Esophagus muscularis mucosa (tissue), 4 donors: ENCODE measurements around the gene SMYD4. TPM values are rescaled to one million over a fixed set of nuclear protein-coding genes. Genes with fewer than 3 reads are reported as not detected.

ENCODE experiments used
- DNase-seq: peaks from one replicate; pipeline ENCODE4 v3.0.0-alpha.2; 2017; ENCODE audit errors: extremely low spot score
- H3K27ac ChIP-seq, 4 donors: fragments of 200-600 bp; sonication (generic); replicated peaks in 1 of 4; 1 replicate in 3 of 4; 2 replicates in 1 of 4; pipeline ENCODE4 v1.5.1; 2016 to 2019; ENCODE audit warnings: mild to moderate bottlenecking in 1 of 4
- H3K27me3 ChIP-seq, 4 donors: fragments of 200-600 bp; sonication (generic); one replicate each; pipeline versions ENCODE4 v1.5.1 to v1.6.0; 2016 to 2019
- H3K36me3 ChIP-seq, 4 donors: fragments of 200-600 bp; sonication (generic); one replicate each; pipeline ENCODE4 v1.5.1; 2016 to 2019
- H3K4me1 ChIP-seq, 4 donors: fragments of 200-600 bp; sonication (generic); one replicate each; pipeline ENCODE4 v1.5.1; 2016 to 2019
- H3K4me3 ChIP-seq, 4 donors: fragments of 200-600 bp; sonication (generic); 1 replicate in 2 of 4; 2 replicates in 2 of 4; pipeline ENCODE4 v1.5.1; 2016 to 2019; ENCODE audit warnings: mild to moderate bottlenecking in 4 of 4, moderate library complexity in 1 of 4
- H3K9me3 ChIP-seq, 4 donors: fragments of 200-600 bp; sonication (generic); 1 replicate in 3 of 4; 2 replicates in 1 of 4; pipeline ENCODE4 v1.5.1; 2016 to 2019
- CTCF ChIP-seq, 3 experiments: fragments of 200-600 bp in 2 of 3; fragments of 450-650 bp in 1 of 3; sonication (generic) in 2 of 3; IDR thresholded peaks; one replicate each; pipeline ENCODE4 v1.5.1; 2017 to 2019; ENCODE audit warnings: antibody characterized with exemption in 3 of 3, mild to moderate bottlenecking in 2 of 3, moderate library complexity in 1 of 3
- EP300 ChIP-seq: sonication (generic); formaldehyde crosslinking; IDR thresholded peaks from one replicate; pipeline ENCODE4 v1.6.1; 2017; ENCODE audit warnings: antibody characterized with exemption
- POLR2A ChIP-seq: fragments of 450-650 bp; IDR thresholded peaks from one replicate; pipeline ENCODE4 v1.6.1; 2017; ENCODE audit warnings: antibody characterized with exemption, moderate library complexity, mild to moderate bottlenecking, low read depth
- POLR2AphosphoS5 ChIP-seq, 2 donors: sonication (generic); formaldehyde crosslinking; IDR thresholded peaks; one replicate each; pipeline ENCODE4 v1.6.1; 2017; ENCODE audit warnings: antibody characterized with exemption in 2 of 2
- WGBS: methylation state at CpG from one replicate; pipeline ENCODE4 v1.1.5; 2018; 5-methylcytosine and 5-hydroxymethylcytosine counted together
- intact Hi-C: fragments of 100-400 bp; cut with DNase I; formaldehyde crosslinking; loops from one replicate; pipeline ENCODE4 v1.15.1; 2023
- total RNA-seq, 4 donors: library from RNA; depleted of rRNA; stranded (reverse); fragments of >200 nt; gene quantifications; one replicate each; pipeline versions ENCODE4 v1.1.0 to v1.2.1, GENCODE V29; 2016

Gene SMYD4
- 10 to 100 TPM; 10.3 to 14.8 (median 11.9) TPM for total RNA-seq

GRCh38 chr17:1829592-1830257, at the start of gene SMYD4, which contains the start of gene RPA1:
TSS of gene SMYD4 (minus strand) at chr17:1829902. CDS start at chr17:1827994, 1,908 bp downstream.
TSS of gene RPA1 (plus strand) at chr17:1830005. CDS start at chr17:1830094, 89 bp downstream.
- 0% methylated on average over 18 of the region's 83 CpGs for WGBS
- Histone ChIP-seq H3K4me1 (peaks cover 8 to 52% (median 39%) of the 10 kb centered on the region in 4 donors), H3K9me3 (no peaks in the 10 kb centered on the region), H3K27ac (peak within 1 kb of the TSS; percentile 91 to 93 (median 92)), H3K27me3 (no peaks in the 10 kb centered on the region), H3K36me3 (peaks cover 3 to 35% (median 16%) of the 10 kb centered on the region in 4 donors), H3K4me3 (peak within 1 kb of the TSS; percentile 84 to 95 (median 94))
- intact Hi-C loops, result no loop called here
- TF ChIP-seq POLR2AphosphoS5 (IDR thresholded peaks at IDR 0.05), result peak; percentile 78 to 83
- TF ChIP-seq EP300, result no peak
- peak; percentile 56 for TF ChIP-seq POLR2A
- TF ChIP-seq CTCF (IDR thresholded peaks at IDR 0.05), result peak in 1 of 3 experiments; percentile 37
- DNase-seq, result peak; percentile 96

DNA sequence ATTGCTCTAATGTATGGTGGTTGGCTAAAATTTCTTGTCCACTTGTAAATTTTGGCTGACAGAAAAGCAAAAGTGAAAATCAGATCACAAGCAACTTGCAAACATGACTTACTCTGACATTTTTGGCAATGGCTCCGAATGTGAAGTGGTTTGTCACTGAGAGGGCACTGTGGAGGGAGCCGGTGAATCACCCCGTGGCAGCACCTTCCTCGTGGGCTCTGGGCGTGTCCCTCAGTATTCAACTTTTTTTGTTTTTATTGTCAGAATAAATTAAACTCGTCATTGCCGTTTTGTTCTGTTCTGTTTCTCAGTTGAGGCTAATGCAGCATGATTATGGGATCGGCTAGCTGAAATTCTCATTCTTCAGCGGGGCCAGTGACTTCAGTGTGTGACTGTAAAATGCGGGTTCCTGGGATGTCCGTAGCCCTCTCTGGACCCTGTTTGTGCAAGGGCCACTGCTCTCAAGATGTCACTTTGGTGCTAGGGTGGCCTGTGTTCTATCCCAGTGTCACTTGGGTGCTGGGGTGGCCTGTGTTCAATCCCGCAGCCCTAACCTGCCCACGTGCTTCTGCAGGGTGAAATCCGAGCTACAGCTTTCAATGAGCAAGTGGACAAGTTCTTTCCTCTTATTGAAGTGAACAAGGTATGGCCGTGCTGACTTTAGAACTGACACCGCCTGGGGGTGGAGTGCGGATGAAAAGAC, 48.9 kb upstream of the SMYD4 start:
- TF ChIP-seq POLR2AphosphoS5 (IDR thresholded peaks at IDR 0.05) (no peak), EP300 (no peak), CTCF (IDR thresholded peaks at IDR 0.05) (no peak), POLR2A (no peak)
- 88% methylated on average over 17 of the region's 17 CpGs for WGBS
- Histone ChIP-seq H3K27me3 (no peaks in the 10 kb centered on the region), H3K4me1 (no peaks in the 10 kb centered on the region), H3K27ac (no peak overlapping the region), H3K36me3 (peaks cover 54 to 98% (median 80%) of the 10 kb centered on the region in 4 donors), H3K9me3 (no peaks in the 10 kb centered on the region), H3K4me3 (no peak overlapping the region)
- intact Hi-C loops, result no loop called here
- no peak for DNase-seq

GRCh38 chr17:1875597-1875996, 45.9 kb upstream of the SMYD4 start:
- DNase-seq, result no peak
- intact Hi-C loops, result no loop called here
- Histone ChIP-seq H3K27me3 (no peaks in the 10 kb centered on the region), H3K4me1 (no peaks in the 10 kb centered on the region), H3K27ac (no peak overlapping the region), H3K36me3 (peaks cover 42 to 98% (median 75%) of the 10 kb centered on the region in 4 donors), H3K4me3 (no peak overlapping the region), H3K9me3 (no peaks in the 10 kb centered on the region)
- no peak for TF ChIP-seq CTCF (IDR thresholded peaks at IDR 0.05)
- TF ChIP-seq POLR2A, result no peak
- TF ChIP-seq POLR2AphosphoS5 (IDR thresholded peaks at IDR 0.05), result no peak
- no peak for TF ChIP-seq EP300
- WGBS, result 93% methylated on average over 4 of the region's 4 CpGs

DNA sequence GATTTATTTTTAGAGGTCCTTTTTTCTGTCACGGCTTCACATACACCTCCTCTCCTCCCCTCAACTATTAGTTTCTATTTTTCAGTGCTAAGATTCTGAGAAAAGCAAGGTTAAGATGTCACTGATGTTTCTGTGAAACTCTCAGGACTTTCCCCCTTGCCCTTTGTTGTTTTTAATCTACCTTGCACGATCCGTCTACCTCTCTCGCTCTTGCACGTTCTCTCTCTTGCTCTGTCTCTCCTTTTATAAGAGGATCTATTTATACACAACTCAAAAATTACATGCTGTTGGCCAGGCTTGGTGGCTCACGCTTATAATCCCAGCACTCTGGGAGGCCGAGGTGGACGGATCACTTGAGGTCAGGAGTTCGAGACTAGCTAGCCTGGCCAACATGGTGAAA, 43.7 kb upstream of the SMYD4 start:
- H3K36me3 ChIP-seq, result peaks cover 20 to 90% (median 55%) of the 10 kb centered on the region in 4 donors
- WGBS, result 95% methylated on average over 9 of the region's 9 CpGs
- no peak for TF ChIP-seq POLR2A
- TF ChIP-seq CTCF (IDR thresholded peaks at IDR 0.05), result no peak
- no peak for TF ChIP-seq EP300
- TF ChIP-seq POLR2AphosphoS5 (IDR thresholded peaks at IDR 0.05), result no peak
- DNase-seq, result no peak
- no peaks in the 10 kb centered on the region for H3K4me1 ChIP-seq
- H3K4me3 ChIP-seq, result no peak overlapping the region
- no peaks in the 10 kb centered on the region for H3K9me3 ChIP-seq
- no peaks in the 10 kb centered on the region for H3K27me3 ChIP-seq
- H3K27ac ChIP-seq, result no peak overlapping the region
- intact Hi-C loops, result no loop called here
